Stomach (tissue), 9 donors: ENCODE results near the gene CBARP. TPM values are rescaled to one million over a fixed set of nuclear protein-coding genes. Genes with fewer than 3 reads are reported as not detected.
A peak's percentile ranks its signal among the peaks of the same experiment; 100 is the strongest.

ENCODE experiments used
- DNase-seq, 2 donors: peaks; one replicate each; pipeline versions ENCODE4 v3.0.0 to v3.0.0-alpha.2; 2013 to 2019
- H3K27ac ChIP-seq, 5 donors: fragments of 200-600 bp in 4 of 5; sonication (generic) in 4 of 5; one replicate each; pipeline ENCODE4 v1.5.1; 2013 to 2019; ENCODE audit warnings: mild to moderate bottlenecking in 1 of 5, moderate library complexity in 1 of 5
- H3K27me3 ChIP-seq, 3 donors: fragments of 200-600 bp; sonication (generic); one replicate each; pipeline ENCODE4 v1.5.1; 2017 to 2019; ENCODE audit warnings: mixed run types in 1 of 3
- H3K36me3 ChIP-seq, 4 donors: fragments of 200-600 bp; sonication (generic); 1 replicate in 3 of 4; 2 replicates in 1 of 4; pipeline ENCODE4 v1.5.1; 2016 to 2019
- H3K4me1 ChIP-seq, 4 donors: fragments of 200-600 bp; sonication (generic); one replicate each; pipeline ENCODE4 v1.5.1; 2016 to 2019
- H3K4me3 ChIP-seq, 4 donors: fragments of 200-600 bp; sonication (generic) in 3 of 4; one replicate each; pipeline ENCODE4 v1.5.1; 2016 to 2019; ENCODE audit warnings: mild to moderate bottlenecking in 1 of 4
- H3K9me3 ChIP-seq, 4 donors: fragments of 200-600 bp; sonication (generic); one replicate each; pipeline ENCODE4 v1.5.1; 2016 to 2019
- EP300 ChIP-seq: sonication (generic); formaldehyde crosslinking; IDR thresholded peaks from one replicate; pipeline ENCODE4 v1.6.1; 2017; ENCODE audit warnings: antibody characterized with exemption
- POLR2A ChIP-seq, 4 donors: fragments of 450-650 bp; IDR thresholded peaks; one replicate each; pipeline ENCODE4 v1.6.1; 2016; ENCODE audit warnings: antibody characterized with exemption in 4 of 4, control low read depth in 2 of 4, mild to moderate bottlenecking in 1 of 4, moderate library complexity in 1 of 4
- POLR2AphosphoS5 ChIP-seq, 3 donors: sonication (generic); formaldehyde crosslinking; IDR thresholded peaks; one replicate each; pipeline ENCODE4 v1.6.1; 2016; ENCODE audit warnings: antibody characterized with exemption in 3 of 3
- WGBS, 5 donors: extraction: QIAGEN DNeasy Blood & Tissue Kit in 3 of 5; methylation state at CpG; one replicate each; pipeline versions ENCODE4 v1.1.5 to v1.1.7; 2013 to 2018; 5-methylcytosine and 5-hydroxymethylcytosine counted together
- intact Hi-C: fragments of 100-400 bp; cut with DNase I; formaldehyde crosslinking; loops from one replicate; pipeline ENCODE4 v1.15.1; 2023; ENCODE audit warnings: low total_unique reads
- polyA plus RNA-seq, 3 donors: library from polyadenylated mRNA; stranded (reverse); fragments of 200-250 nt; gene quantifications; one replicate each; pipeline ENCODE4 v1.2.3, GENCODE V29; 2013
- total RNA-seq, 5 donors: library from RNA; depleted of rRNA; stranded (reverse); fragments of >200 nt; gene quantifications; one replicate each; pipeline versions ENCODE4 v1.1.0 to v1.2.3, GENCODE V29; 2014 to 2016
- TF ChIP-seq, protein P1 (sequence below), 7 experiments: fragments of 450-650 bp in 4 of 7; fragments of 200-600 bp in 3 of 7; sonication (generic) in 3 of 7; IDR thresholded peaks; one replicate each; pipeline ENCODE4 v1.5.1; 2016 to 2019; ENCODE audit warnings: antibody characterized with exemption in 7 of 7, control low read depth in 2 of 7, mild to moderate bottlenecking in 1 of 7
- donor health status: healthy with polysubstance abuse.
- donor health status: Bipolar disorder and iron deficiency.
- donor health status: healthy.

Gene CBARP
- total and polyA plus RNA-seq, 8 donors, result 0.19 to 8.9 (median 0.78) TPM; not detected in 4

DNA sequence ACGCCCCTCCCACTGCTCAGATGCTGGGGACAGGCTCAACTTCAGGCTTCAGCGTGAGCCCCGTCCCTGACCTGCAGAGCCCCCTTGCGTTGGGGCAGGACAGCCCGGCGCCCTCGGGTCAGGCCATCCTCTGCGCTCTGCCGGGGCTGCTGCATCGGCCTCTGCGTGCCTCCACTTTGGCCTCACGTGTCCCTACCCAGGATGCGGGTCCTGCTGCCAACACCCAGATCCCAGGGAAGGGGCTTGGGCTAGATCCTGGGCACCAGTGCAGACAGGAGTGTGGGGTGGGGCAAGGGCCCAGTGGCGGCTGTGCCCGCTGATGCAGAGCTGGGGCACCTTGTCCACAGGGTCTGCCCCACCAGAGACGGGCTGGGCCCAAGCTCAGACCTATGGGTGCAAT is 13.0 kb downstream of the CBARP start:
- no peaks in the 10 kb centered on the region for H3K27me3 ChIP-seq
- no peak overlapping the region for H3K27ac ChIP-seq
- no peaks in the 10 kb centered on the region for H3K9me3 ChIP-seq
- DNase-seq, result no peak
- WGBS, 5 donors, result 82 to 94% (median 90%) methylated on average over 7 to 16 of the region's 16 CpGs
- H3K4me3 ChIP-seq, result no peak overlapping the region
- intact Hi-C loops, result no loop called here
- peaks cover 15 to 49% (median 38%) of the 10 kb centered on the region in 4 donors for H3K4me1 ChIP-seq
- peaks cover 52 to 87% (median 86%) of the 10 kb centered on the region in 4 donors for H3K36me3 ChIP-seq
- TF ChIP-seq, protein P1, sequence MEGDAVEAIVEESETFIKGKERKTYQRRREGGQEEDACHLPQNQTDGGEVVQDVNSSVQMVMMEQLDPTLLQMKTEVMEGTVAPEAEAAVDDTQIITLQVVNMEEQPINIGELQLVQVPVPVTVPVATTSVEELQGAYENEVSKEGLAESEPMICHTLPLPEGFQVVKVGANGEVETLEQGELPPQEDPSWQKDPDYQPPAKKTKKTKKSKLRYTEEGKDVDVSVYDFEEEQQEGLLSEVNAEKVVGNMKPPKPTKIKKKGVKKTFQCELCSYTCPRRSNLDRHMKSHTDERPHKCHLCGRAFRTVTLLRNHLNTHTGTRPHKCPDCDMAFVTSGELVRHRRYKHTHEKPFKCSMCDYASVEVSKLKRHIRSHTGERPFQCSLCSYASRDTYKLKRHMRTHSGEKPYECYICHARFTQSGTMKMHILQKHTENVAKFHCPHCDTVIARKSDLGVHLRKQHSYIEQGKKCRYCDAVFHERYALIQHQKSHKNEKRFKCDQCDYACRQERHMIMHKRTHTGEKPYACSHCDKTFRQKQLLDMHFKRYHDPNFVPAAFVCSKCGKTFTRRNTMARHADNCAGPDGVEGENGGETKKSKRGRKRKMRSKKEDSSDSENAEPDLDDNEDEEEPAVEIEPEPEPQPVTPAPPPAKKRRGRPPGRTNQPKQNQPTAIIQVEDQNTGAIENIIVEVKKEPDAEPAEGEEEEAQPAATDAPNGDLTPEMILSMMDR (IDR thresholded peaks at IDR 0.05), result no peak
- TF ChIP-seq EP300 (no peak), POLR2A (IDR thresholded peaks at IDR 0.05) (no peak), POLR2AphosphoS5 (IDR thresholded peaks at IDR 0.05) (no peak)

DNA sequence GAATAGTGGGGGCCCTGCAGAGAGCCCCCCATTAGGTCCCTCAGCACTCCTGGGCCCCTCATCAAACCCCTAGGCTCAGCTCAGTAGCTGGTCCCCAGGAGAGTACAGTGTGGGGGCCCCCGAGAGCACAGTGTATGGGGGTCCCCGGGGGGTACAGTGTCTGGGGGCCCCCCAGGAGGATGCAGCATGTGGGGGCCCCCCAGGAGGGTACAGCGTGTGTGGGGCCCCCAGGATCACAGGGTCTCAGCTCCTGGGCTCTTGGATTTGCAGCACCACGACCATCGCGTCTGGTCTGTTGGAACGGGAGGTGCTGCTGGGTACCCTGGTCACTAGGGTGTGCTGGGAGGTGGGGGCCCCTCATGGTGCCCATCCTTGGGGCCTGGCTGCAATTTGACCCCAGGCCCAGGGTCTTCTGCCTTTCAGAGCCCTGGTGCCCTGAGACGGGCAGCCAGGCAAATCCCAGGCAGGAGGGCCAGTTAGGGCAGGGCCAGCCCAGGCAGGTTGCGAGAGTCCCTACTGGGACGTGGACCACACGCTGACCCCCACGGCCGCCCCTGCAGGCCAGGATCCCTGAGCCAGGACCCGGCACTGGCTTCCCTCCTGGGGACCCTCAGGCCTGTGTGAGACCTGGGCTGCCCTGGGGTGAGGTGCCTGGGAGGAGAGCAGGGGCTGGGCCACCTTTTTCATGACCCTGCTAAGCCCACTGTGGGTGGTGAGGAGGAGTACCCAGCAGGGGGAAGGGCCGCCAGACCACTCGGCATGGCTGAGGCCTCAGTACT is 13.6 kb downstream of the CBARP start:
- TF ChIP-seq EP300, result no peak
- no peak for TF ChIP-seq POLR2A (IDR thresholded peaks at IDR 0.05)
- no peak for TF ChIP-seq POLR2AphosphoS5 (IDR thresholded peaks at IDR 0.05)
- no peaks in the 10 kb centered on the region for H3K9me3 ChIP-seq
- DNase-seq, result no peak
- no peak overlapping the region for H3K4me3 ChIP-seq
- no peaks in the 10 kb centered on the region for H3K27me3 ChIP-seq
- H3K4me1 ChIP-seq, result peaks cover 15 to 50% (median 38%) of the 10 kb centered on the region in 4 donors
- intact Hi-C loops, result no loop called here
- peaks cover 52 to 89% (median 88%) of the 10 kb centered on the region in 4 donors for H3K36me3 ChIP-seq
- 91 to 98% (median 96%) methylated on average over 8 to 16 of the region's 16 CpGs for WGBS, 5 donors
- H3K27ac ChIP-seq, result no peak overlapping the region

DNA sequence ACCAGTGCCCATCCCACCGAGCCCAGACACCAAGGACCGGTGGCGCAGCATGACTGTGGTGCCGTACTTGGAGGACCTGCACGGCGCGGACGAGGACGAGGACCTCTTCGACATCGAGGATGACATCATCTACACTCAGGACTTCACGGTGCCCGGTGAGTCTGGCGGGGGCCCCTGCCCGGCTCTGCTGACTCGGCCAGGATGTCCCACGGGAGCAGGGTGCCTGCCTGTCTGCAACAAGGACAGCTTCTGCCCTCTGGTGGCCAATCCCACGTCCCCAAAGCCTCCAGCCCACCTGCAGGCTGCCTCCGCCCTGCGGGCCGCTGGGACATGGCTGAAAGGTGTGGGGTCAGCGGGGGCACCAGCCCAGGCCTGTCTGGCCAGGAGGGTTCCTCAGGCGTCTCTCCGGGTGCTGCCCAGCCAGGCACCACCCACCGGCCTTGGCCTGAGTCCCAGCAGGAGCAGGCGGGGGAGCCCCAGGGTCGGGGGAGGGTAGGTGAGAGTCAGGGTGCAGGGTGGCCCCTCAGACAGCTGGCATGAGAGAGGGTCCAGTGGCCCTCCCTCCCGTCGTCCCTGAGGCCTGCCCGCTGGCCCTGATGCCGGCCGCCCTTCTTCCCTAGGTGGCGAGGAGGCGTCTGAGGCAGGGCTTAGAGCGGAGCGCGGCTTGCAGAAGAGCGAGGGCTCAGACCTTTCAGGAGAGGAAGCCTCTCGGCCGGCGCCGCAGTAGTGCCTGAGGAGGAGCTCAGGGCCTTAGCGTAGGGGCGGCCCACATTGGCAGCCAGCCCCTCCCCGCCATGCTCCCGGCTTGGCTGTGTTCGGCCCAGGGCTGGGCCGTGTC is 14.6 kb downstream of the CBARP start:
- intact Hi-C loops, result no loop called here
- Histone ChIP-seq H3K9me3 (no peaks in the 10 kb centered on the region), H3K4me3 (no peak overlapping the region), H3K4me1 (peaks cover 15 to 58% (median 47%) of the 10 kb centered on the region in 4 donors), H3K36me3 (peaks cover 52 to 92% (median 85%) of the 10 kb centered on the region in 4 donors), H3K27me3 (no peaks in the 10 kb centered on the region), H3K27ac (peak overlapping the region in 1 of 5 donors; percentile 66)
- TF ChIP-seq POLR2A (IDR thresholded peaks at IDR 0.05), result no peak
- TF ChIP-seq, protein P1 (IDR thresholded peaks at IDR 0.05), result peak in 3 of 7 experiments; percentile 18 to 28 (median 27)
- no peak for TF ChIP-seq POLR2AphosphoS5 (IDR thresholded peaks at IDR 0.05)
- WGBS, 5 donors, result 74 to 89% (median 78%) methylated on average over 37 to 48 of the region's 48 CpGs
- peak in 1 of 2 donors; percentile 66 for DNase-seq

DNA sequence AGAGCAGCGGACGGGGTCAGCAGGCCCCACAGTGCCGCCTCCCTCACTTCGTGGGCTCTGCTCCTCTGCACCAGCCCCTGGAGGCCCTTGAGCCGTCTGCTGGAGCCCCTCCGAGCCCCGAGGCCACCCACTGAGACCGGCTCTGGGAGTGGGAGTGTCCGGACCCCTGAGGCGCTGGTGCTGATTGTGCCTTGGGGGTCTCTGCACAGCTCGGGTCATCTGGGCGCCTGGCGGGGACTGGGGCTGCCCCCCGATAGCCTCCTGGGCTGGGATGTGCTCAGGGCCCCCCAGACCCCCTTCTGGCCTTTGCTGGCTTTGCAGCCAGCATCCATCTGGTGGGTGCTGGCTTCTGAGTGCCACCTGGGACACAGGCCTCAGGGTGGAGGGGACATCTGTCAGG is 15.4 kb downstream of the CBARP start:
- intact Hi-C loops, result no loop called here
- Histone ChIP-seq H3K4me1 (peaks cover 20 to 57% (median 49%) of the 10 kb centered on the region in 4 donors), H3K36me3 (peaks cover 48 to 84% (median 77%) of the 10 kb centered on the region in 4 donors), H3K9me3 (no peaks in the 10 kb centered on the region), H3K4me3 (no peak overlapping the region), H3K27me3 (no peaks in the 10 kb centered on the region), H3K27ac (peak overlapping the region in 1 of 5 donors; percentile 66)
- no peak for DNase-seq
- 89 to 96% (median 92%) methylated on average over 5 to 14 of the region's 14 CpGs for WGBS, 5 donors
- TF ChIP-seq POLR2A (IDR thresholded peaks at IDR 0.05), result no peak
- no peak for TF ChIP-seq EP300
- TF ChIP-seq POLR2AphosphoS5 (IDR thresholded peaks at IDR 0.05), result no peak
- TF ChIP-seq, protein P1 (IDR thresholded peaks at IDR 0.05), result no peak
